Right atrium auricular region (tissue), 2 donors: ENCODE data around the gene SPATA2. TPM values are rescaled to one million over a fixed set of nuclear protein-coding genes. Genes with fewer than 3 reads are reported as not detected.

Source experiments
- DNase-seq: peaks from one replicate; pipeline ENCODE4 v3.0.0-alpha.2; 2019; ENCODE audit warnings: low spot score
- H3K27ac ChIP-seq, 2 donors: fragments of 200-600 bp; sonication (generic); 1 replicate in 1 of 2; 2 replicates in 1 of 2; pipeline ENCODE4 v1.5.1; 2016 to 2019
- H3K27me3 ChIP-seq, 2 donors: fragments of 200-600 bp; sonication (generic); one replicate each; pipeline versions ENCODE4 v1.5.1 to v1.6.0; 2017 to 2019
- H3K36me3 ChIP-seq: fragments of 200-600 bp; sonication (generic); one replicate; pipeline ENCODE4 v1.5.1; 2016
- H3K4me1 ChIP-seq, 2 donors: fragments of 200-600 bp; sonication (generic); one replicate each; pipeline versions ENCODE4 v1.5.1 to v1.6.0; 2017 to 2019
- H3K4me3 ChIP-seq, 2 donors: fragments of 200-600 bp; sonication (generic); 1 replicate in 1 of 2; 2 replicates in 1 of 2; pipeline ENCODE4 v1.5.1; 2017 to 2019; ENCODE audit warnings: mild to moderate bottlenecking in 1 of 2, moderate library complexity in 1 of 2
- H3K9me3 ChIP-seq, 2 donors: fragments of 200-600 bp; sonication (generic); one replicate each; pipeline ENCODE4 v1.5.1; 2019
- total RNA-seq, 2 donors: library from RNA; depleted of rRNA; stranded (reverse); fragments of >200 nt; gene quantifications; one replicate each; pipeline ENCODE4 v1.1.0, GENCODE V29; 2016
- TF ChIP-seq, protein P1 (sequence below), 2 donors: fragments of 200-600 bp; sonication (generic); IDR thresholded peaks; one replicate each; pipeline ENCODE4 v1.5.1; 2019; ENCODE audit warnings: antibody characterized with exemption in 2 of 2

The SPATA2 gene
- total RNA-seq, 2 donors from 2014 or later, result 5.0 to 6.1 TPM

DNA sequence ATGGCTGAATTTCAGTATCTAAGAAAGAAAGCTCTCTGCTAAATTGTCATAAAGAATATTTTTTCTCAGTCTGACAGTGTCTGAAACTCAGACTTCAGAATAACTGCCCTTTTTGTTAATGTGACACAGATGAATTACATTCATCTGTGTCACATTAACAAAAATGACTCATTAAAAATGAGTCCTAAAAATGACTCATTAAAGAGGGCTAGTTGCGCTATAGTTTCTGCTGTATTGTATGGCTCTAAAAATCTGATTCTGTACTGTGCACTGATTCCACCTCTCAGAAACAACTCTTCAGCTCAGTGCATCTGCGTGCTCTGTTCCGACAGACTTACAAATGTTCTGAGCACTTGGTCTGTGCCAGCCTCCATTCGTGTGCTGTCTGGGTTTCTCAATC lies 35.8 kb upstream of the SPATA2 start:
- Histone ChIP-seq H3K4me3 (no peak overlapping the region), H3K27me3 (no peaks in the 10 kb centered on the region), H3K9me3 (no peaks in the 10 kb centered on the region), H3K27ac (no peak overlapping the region), H3K4me1 (no peaks in the 10 kb centered on the region), H3K36me3 (peaks cover 87% of the 10 kb centered on the region)
- no peak for DNase-seq
- TF ChIP-seq, protein P1, sequence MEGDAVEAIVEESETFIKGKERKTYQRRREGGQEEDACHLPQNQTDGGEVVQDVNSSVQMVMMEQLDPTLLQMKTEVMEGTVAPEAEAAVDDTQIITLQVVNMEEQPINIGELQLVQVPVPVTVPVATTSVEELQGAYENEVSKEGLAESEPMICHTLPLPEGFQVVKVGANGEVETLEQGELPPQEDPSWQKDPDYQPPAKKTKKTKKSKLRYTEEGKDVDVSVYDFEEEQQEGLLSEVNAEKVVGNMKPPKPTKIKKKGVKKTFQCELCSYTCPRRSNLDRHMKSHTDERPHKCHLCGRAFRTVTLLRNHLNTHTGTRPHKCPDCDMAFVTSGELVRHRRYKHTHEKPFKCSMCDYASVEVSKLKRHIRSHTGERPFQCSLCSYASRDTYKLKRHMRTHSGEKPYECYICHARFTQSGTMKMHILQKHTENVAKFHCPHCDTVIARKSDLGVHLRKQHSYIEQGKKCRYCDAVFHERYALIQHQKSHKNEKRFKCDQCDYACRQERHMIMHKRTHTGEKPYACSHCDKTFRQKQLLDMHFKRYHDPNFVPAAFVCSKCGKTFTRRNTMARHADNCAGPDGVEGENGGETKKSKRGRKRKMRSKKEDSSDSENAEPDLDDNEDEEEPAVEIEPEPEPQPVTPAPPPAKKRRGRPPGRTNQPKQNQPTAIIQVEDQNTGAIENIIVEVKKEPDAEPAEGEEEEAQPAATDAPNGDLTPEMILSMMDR (IDR thresholded peaks at IDR 0.05), result no peak

DNA sequence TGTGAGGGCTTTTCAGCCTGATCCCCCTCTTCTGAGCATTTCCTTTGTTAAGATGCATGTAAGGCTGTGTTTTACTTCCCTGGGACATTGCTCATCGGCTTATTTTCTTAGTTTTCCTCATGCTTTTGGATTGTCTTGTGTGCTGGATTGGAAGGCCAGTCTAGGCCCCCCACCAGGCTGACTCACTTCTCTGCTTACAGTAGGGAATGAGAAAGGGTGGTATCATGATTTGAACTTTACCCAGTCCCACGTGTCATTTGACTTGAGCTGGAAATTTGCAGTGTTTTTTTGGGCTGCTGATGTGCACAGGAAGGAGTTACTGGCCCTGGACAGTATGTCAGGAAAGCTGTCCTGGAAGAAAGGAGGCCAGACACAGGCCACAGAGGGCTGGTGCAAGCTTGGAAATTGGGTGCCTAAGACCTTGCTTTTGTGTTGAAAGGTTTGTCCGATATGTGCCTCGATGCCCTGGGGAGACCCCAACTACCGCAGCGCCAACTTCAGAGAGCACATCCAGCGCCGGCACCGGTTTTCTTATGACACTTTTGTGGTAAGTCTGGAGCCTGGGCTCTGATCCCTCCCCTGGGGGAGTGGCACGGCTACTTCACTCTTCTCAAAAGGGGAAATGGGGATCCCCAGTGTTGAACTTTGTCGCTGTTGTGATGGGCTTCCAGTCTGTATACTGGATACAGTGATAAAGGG lies 33.6 kb upstream of the SPATA2 start:
- no peaks in the 10 kb centered on the region for H3K9me3 ChIP-seq
- no peaks in the 10 kb centered on the region for H3K27me3 ChIP-seq
- DNase-seq, result no peak
- H3K27ac ChIP-seq, result no peak overlapping the region
- H3K36me3 ChIP-seq, result peaks cover 83% of the 10 kb centered on the region
- no peak overlapping the region for H3K4me3 ChIP-seq
- TF ChIP-seq, protein P1 (IDR thresholded peaks at IDR 0.05), result no peak
- no peaks in the 10 kb centered on the region for H3K4me1 ChIP-seq

DNA sequence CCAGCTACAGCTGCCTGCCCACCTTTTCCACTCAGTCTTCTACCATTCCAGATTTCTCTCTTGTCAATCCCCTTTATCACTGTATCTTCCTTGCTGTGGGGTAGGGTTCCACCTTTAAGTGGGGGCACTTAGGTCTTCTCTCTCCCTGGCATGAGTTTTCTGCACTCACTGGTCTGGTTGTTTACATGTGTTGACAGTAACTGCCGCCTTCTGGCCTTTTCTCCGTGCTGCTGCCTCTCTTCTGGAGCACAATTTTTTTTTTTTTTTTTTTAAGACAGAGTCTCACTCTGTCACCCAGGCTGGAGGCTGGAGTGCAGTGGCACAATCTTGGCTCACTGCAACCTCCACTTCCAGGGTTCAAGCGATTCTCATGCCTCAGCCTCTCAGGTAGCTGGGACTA lies 32.8 kb upstream of the SPATA2 start:
- DNase-seq, result no peak
- no peaks in the 10 kb centered on the region for H3K4me1 ChIP-seq
- H3K27me3 ChIP-seq, result no peaks in the 10 kb centered on the region
- H3K36me3 ChIP-seq, result peaks cover 77% of the 10 kb centered on the region
- H3K4me3 ChIP-seq, result no peak overlapping the region
- H3K9me3 ChIP-seq, result no peaks in the 10 kb centered on the region
- TF ChIP-seq, protein P1 (IDR thresholded peaks at IDR 0.05), result no peak
- H3K27ac ChIP-seq, result no peak overlapping the region

DNA sequence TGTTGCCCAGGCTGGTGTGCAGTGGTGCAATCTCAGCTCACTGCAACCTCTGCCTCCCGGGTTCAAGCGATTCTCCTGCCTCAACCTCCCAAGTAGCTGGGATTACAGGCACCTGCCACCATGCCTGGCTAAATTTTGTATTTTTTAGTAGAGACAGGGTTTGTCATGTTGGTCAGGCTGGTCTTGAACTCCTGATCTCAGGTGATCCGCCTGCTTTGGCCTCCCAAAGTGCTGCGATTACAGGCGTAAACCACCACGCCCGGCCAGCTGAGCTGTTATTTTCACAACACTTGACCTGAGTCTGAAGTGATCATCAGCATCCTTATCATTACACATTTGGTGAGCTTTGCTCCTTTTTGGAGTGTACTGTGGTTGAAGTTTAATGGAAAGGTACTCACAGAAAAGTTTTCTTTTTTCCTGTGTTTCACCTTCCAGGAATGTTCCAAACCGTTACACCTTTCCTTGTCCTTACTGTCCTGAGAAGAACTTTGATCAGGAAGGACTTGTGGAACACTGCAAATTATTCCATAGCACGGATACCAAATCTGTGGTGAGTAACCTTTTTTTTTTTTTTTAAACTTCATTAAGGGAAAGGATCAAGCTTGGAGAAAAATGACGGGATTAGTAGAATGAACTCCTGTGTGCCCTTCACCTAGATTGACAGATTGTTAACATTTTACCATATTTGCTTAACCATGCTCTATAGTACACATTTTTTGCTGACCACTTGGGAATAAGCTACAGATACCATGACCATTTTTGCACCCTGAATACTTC lies 30.6 kb upstream of the SPATA2 start:
- Histone ChIP-seq H3K9me3 (no peaks in the 10 kb centered on the region), H3K36me3 (peaks cover 71% of the 10 kb centered on the region), H3K27ac (no peak overlapping the region), H3K27me3 (no peaks in the 10 kb centered on the region), H3K4me3 (no peak overlapping the region), H3K4me1 (peaks cover 0 to 7% of the 10 kb centered on the region in 2 donors)
- no peak for DNase-seq
- TF ChIP-seq, protein P1 (IDR thresholded peaks at IDR 0.05), result no peak

DNA sequence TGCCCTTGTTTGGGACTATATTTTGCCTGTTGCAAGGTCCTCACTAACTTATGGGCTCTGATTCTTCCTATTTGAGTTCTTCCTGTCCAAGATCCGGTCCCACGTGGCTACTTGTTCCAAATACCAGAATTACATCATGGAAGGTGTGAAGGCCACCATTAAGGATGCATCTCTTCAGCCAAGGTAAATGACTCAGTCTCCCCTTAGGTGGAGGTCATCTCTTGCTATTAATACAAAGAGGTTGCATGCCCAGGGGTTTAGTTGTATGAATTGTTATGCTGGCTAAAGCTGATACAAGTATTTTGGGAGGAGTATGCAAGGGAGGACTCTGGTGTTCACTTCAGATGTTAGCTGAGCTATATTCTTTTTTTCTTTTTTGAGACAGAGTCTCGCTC lies 30.0 kb upstream of the SPATA2 start:
- TF ChIP-seq, protein P1 (IDR thresholded peaks at IDR 0.05), result no peak
- Histone ChIP-seq H3K9me3 (no peaks in the 10 kb centered on the region), H3K36me3 (peaks cover 65% of the 10 kb centered on the region), H3K4me1 (peaks cover 0 to 10% of the 10 kb centered on the region in 2 donors), H3K4me3 (no peak overlapping the region), H3K27ac (no peak overlapping the region), H3K27me3 (no peaks in the 10 kb centered on the region)
- no peak for DNase-seq
